HUES48 (cell line): ENCODE results near the gene DYNLRB1.

ENCODE experiments used
- H3K27ac ChIP-seq: one replicate; pipeline ENCODE4 v1.7.0; 2013; ENCODE audit warnings: low read depth, low read length, inconsistent platforms
- H3K27me3 ChIP-seq: 2 replicates; pipeline ENCODE4 v1.6.1; 2013; ENCODE audit warnings: mild to moderate bottlenecking, low read length; ENCODE audit not compliant: control insufficient read depth, insufficient read depth
- H3K36me3 ChIP-seq: 2 replicates; pipeline ENCODE4 v1.6.1; 2013; ENCODE audit warnings: low read length; ENCODE audit not compliant: control insufficient read depth, insufficient read depth
- H3K4me1 ChIP-seq: 2 replicates; pipeline ENCODE4 v1.6.1; 2013; ENCODE audit warnings: mild to moderate bottlenecking, low read length; ENCODE audit not compliant: control insufficient read depth, insufficient read depth
- H3K4me3 ChIP-seq: 2 replicates; pipeline ENCODE4 v1.5.1; 2013; ENCODE audit warnings: mild to moderate bottlenecking, low read depth, low read length
- H3K9ac ChIP-seq: 2 replicates; pipeline ENCODE4 v1.6.1; 2013; ENCODE audit warnings: mild to moderate bottlenecking, low read depth, low read length, moderate library complexity
- H3K9me3 ChIP-seq: 2 replicates; pipeline ENCODE4 v1.6.1; 2013; ENCODE audit warnings: low read length; ENCODE audit not compliant: control insufficient read depth, insufficient read depth

DYNLRB1 gene

GRCh38 chr20:34579979-34580940, 64.0 kb downstream of the DYNLRB1 start:
- Histone ChIP-seq H3K36me3 (peaks cover 23% of the 10 kb centered on the region), H3K4me1 (no peaks in the 10 kb centered on the region), H3K4me3 (no peak overlapping the region), H3K27ac (no peak overlapping the region), H3K9ac (no peak overlapping the region), H3K9me3 (no peaks in the 10 kb centered on the region), H3K27me3 (no peaks in the 10 kb centered on the region)

GRCh38 chr20:34581341-34582184, 65.3 kb downstream of the DYNLRB1 start:
- H3K9me3 ChIP-seq, result no peaks in the 10 kb centered on the region
- no peak overlapping the region for H3K9ac ChIP-seq
- H3K27ac ChIP-seq, result no peak overlapping the region
- no peaks in the 10 kb centered on the region for H3K27me3 ChIP-seq
- peaks cover 24% of the 10 kb centered on the region for H3K36me3 ChIP-seq
- no peak overlapping the region for H3K4me3 ChIP-seq
- H3K4me1 ChIP-seq, result no peaks in the 10 kb centered on the region

- H3K4me1 ChIP-seq, result no peaks in the 10 kb centered on the region
- H3K9me3 ChIP-seq, result no peaks in the 10 kb centered on the region
- no peak overlapping the region for H3K4me3 ChIP-seq
- no peaks in the 10 kb centered on the region for H3K27me3 ChIP-seq
- no peak overlapping the region for H3K27ac ChIP-seq
- no peak overlapping the region for H3K9ac ChIP-seq
- H3K36me3 ChIP-seq, result peaks cover 24% of the 10 kb centered on the region
Observed at GRCh38 chr20:34582221-34582620, 66.0 kb downstream of the DYNLRB1 start.

GRCh38 chr20:34582911-34583310, 66.7 kb downstream of the DYNLRB1 start:
- Histone ChIP-seq H3K27me3 (no peaks in the 10 kb centered on the region), H3K4me1 (no peaks in the 10 kb centered on the region), H3K9ac (no peak overlapping the region), H3K36me3 (peaks cover 24% of the 10 kb centered on the region), H3K9me3 (no peaks in the 10 kb centered on the region), H3K4me3 (no peak overlapping the region), H3K27ac (no peak overlapping the region)

DNA sequence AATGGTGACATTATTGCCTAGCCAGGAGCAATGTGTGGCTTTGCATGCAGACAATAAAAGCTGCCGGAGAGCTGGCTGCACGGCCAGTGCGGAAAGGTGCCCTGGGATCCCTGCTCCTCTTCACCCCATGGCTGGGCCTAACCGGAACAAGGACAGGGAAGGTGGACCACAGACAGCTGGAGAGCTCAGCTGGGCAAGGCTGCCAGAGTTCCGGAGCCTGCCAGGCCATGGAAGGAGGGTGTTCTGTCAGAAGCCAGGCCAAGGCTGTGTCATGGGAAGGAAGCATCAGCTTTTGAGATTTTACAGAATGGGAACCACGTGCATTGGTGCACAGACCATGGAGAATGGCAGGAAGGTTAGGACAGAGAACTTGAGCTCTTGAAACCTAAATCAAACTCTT, 67.3 kb downstream of the DYNLRB1 start:
- Histone ChIP-seq H3K9me3 (no peaks in the 10 kb centered on the region), H3K9ac (no peak overlapping the region), H3K27ac (no peak overlapping the region), H3K27me3 (no peaks in the 10 kb centered on the region), H3K4me3 (no peak overlapping the region), H3K4me1 (no peaks in the 10 kb centered on the region), H3K36me3 (peaks cover 24% of the 10 kb centered on the region)

DNA sequence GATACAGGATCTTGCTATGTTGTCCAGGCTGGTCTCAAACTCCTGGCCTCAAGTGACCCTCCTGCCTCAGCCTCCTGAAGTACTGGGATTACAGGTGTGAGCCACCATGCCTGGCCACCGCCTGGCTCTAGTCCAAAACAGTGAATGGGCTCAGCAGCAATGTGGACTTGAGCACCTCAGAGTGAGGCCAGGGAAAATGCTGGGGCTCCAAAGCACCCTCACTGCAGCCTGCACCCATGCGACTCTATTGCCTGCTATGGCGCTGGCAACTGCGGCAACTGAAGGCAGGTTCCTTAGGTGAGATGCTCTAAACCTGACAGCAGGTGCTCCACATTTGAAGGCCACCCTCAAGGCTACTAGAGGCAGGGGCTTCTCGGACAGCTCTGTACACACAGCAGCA, 68.8 kb downstream of the DYNLRB1 start:
- Histone ChIP-seq H3K4me1 (no peaks in the 10 kb centered on the region), H3K36me3 (peaks cover 24% of the 10 kb centered on the region), H3K4me3 (no peak overlapping the region)

GRCh38 chr20:34586488-34587163, 70.4 kb downstream of the DYNLRB1 start:
- no peaks in the 10 kb centered on the region for H3K4me1 ChIP-seq
- H3K9ac ChIP-seq, result no peak overlapping the region
- no peak overlapping the region for H3K4me3 ChIP-seq
- H3K27me3 ChIP-seq, result no peaks in the 10 kb centered on the region
- no peaks in the 10 kb centered on the region for H3K9me3 ChIP-seq
- no peak overlapping the region for H3K27ac ChIP-seq
- peaks cover 18% of the 10 kb centered on the region for H3K36me3 ChIP-seq

More for the DNA sequence above, 68.8 kb downstream of the DYNLRB1 start:
- Histone ChIP-seq H3K9me3 (no peaks in the 10 kb centered on the region), H3K9ac (no peak overlapping the region), H3K27me3 (no peaks in the 10 kb centered on the region), H3K27ac (no peak overlapping the region)
